Heart left ventricle (tissue), 16 donors: ENCODE measurements around the gene RARRES2. TPM values are rescaled to one million over a fixed set of nuclear protein-coding genes. Genes with fewer than 3 reads are reported as not detected.

ENCODE experiments used
- ATAC-seq, 4 donors: fragments of 200-7000 bp; cut with Tn5 transposase; one replicate each; pipeline ENCODE4 v1.9.1; 2020 to 2022; ENCODE audit warnings: moderate library complexity in 4 of 4, mild to moderate bottlenecking in 3 of 4, moderate number of reproducible peaks in 1 of 4
- DNase-seq, 5 donors: peaks; one replicate each; pipeline ENCODE4 v3.0.0-alpha.2; 2020
- H3K27ac ChIP-seq, 12 donors: fragments of 200-600 bp; sonication (generic) in 4 of 12; one replicate each; pipeline versions ENCODE4 v1.5.0 to v1.8.0; 2016 to 2022; ENCODE audit warnings: mild to moderate bottlenecking in 2 of 12
- H3K27me3 ChIP-seq, 9 donors: fragments of 200-600 bp; sonication (generic) in 2 of 9; one replicate each; pipeline versions ENCODE4 v1.5.1 to v1.8.0; 2016 to 2022; ENCODE audit warnings: mild to moderate bottlenecking in 3 of 9
- H3K36me3 ChIP-seq, 9 donors: fragments of 200-600 bp; sonication (generic) in 2 of 9; one replicate each; pipeline versions ENCODE4 v1.5.0 to v1.8.0; 2018 to 2022; ENCODE audit warnings: mild to moderate bottlenecking in 2 of 9
- H3K4me1 ChIP-seq, 12 donors: fragments of 200-600 bp; sonication (generic) in 4 of 12; one replicate each; pipeline versions ENCODE4 v1.5.0 to v1.8.0; 2016 to 2022; ENCODE audit warnings: mild to moderate bottlenecking in 3 of 12
- H3K4me3 ChIP-seq, 12 donors: fragments of 200-600 bp; sonication (generic) in 4 of 12; one replicate each; pipeline versions ENCODE4 v1.5.0 to v1.8.0; 2017 to 2022; ENCODE audit warnings: mild to moderate bottlenecking in 9 of 12, moderate library complexity in 4 of 12
- H3K9me3 ChIP-seq, 12 donors: fragments of 200-600 bp; sonication (generic) in 4 of 12; one replicate each; pipeline versions ENCODE4 v1.5.0 to v1.8.0; 2016 to 2022; ENCODE audit warnings: mild to moderate bottlenecking in 1 of 12
- POLR2A ChIP-seq, 2 donors: fragments of 450-650 bp; IDR thresholded peaks; one replicate each; pipeline ENCODE4 v1.6.1; 2017; ENCODE audit warnings: antibody characterized with exemption in 2 of 2, mild to moderate bottlenecking in 2 of 2, moderate library complexity in 2 of 2
- WGBS, 4 donors: extraction: QIAGEN DNeasy Blood & Tissue Kit in 2 of 4; methylation state at CpG; one replicate each; pipeline versions ENCODE4 v1.1.5 to v1.1.7; 2013 to 2018; 5-methylcytosine and 5-hydroxymethylcytosine counted together
- intact Hi-C, 10 donors: fragments of 100-400 bp; cut with DNase I; formaldehyde crosslinking; loops; one replicate each; pipeline versions ENCODE4 v1.11.1 to v1.14.2; 2022
- polyA plus RNA-seq, 2 donors: library from polyadenylated mRNA; stranded (reverse); fragments of 200-250 nt; gene quantifications; one replicate each; pipeline ENCODE4 v1.2.3, GENCODE V29; 2013
- total RNA-seq, 9 donors: library from RNA; depleted of rRNA in 2 of 9; stranded (reverse); fragments of >200 nt in 2 of 9; fragmentation: NEBNext Ultra II Directional in 3 of 9; extraction: Animal tissue kit (Norgen Biotek cat#: 25700) in 3 of 9; gene quantifications; one replicate each; pipeline versions ENCODE4 v1.1.0 to v1.2.4, GENCODE V29; 2016 to 2023
- TF ChIP-seq, protein P1 (sequence below), 12 donors: fragments of 200-600 bp; sonication (generic) in 4 of 12; IDR thresholded peaks; one replicate each; pipeline versions ENCODE4 v1.5.0 to v1.8.0; 2018 to 2022; ENCODE audit warnings: antibody characterized with exemption in 12 of 12, mild to moderate bottlenecking in 5 of 12
- donor health status: ischemic (EF 13 %, LVEDD 7.1; RV severe dilation, severe dysfunction).
- donor health status: healthy with polysubstance abuse.
- donor health status: DM: no; HTN: yes; CAD: no.
- donor health status: DM: no; HTN: no; CAD: no.
- donor health status: ischemic (EF 25% LVEDD 6.9; RV normal size, moderate dysfunction).
- donor health status: ischemic (EF 25% LVEDD 5.7; RV mildly dilated, moderate dysfunction).
- donor health status: healthy.
- donor health status: DM: yes; HTN: yes; CAD: no.
- donor health status: ischemic (EF 35%, LVEDD 5.7; RV mildly dilated, moderate dysfunction).
- donor health status: nonischemic (EF 11% LVEDD 7.7; RV severe dilation, severe dysfunction).
- donor health status: DM: yes; HTN: yes; CAD: no.
- donor health status: PGD.
- donor health status: ischemic (EF 29% LVEDD 5.4; RV normal size, mild dysfunction).
- donor health status: nonischemic (EF 23%, LVEDD 6.1; RV moderate dilation, normal function).

The RARRES2 gene
- total and polyA plus RNA-seq, 11 donors = 3.9 to 108 (median 12.6) TPM

DNA sequence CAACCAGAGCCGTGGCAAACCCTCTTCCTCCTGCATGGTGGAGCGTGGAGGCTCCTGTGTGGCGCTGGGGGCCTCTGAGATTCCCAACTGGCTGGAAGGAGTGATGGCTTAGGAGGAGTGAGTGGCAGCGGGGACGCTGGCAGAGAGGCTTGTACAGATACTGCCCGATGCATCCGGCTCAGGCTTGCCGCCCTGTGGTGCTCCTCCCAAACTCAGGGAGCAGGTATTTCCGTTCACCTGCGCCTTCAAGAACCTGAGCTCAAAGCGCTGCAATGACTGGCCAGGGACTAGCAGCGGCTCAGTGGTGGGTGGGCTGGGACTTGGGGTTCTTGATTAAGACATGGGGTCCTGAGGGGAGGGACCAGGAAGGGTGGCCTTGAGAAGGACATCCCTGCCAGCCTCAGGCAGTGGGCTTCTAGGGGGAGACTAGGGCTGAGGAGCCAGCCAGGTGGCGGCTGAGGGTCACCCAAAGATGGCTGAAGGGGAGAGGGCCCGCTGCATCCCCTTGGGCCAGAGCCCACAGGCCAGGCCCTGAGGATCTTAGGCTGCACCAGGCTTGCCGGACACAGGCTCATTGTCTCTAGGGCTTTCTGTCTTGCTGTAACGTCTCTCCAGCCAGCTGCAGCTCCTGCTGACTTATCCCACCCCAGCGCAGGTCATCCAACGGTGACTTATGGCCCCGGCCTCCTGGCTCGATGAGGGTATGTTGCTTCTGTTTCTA is 40.9 kb upstream of the RARRES2 start:
- H3K4me1 ChIP-seq = peaks cover 0 to 52% (median 20%) of the 10 kb centered on the region in 12 donors
- WGBS, 4 donors = 84 to 88% (median 86%) methylated on average over 19 to 20 of the region's 20 CpGs
- H3K27ac ChIP-seq = peak overlapping the region in 1 of 12 donors; percentile 3
- H3K9me3 ChIP-seq = no peaks in the 10 kb centered on the region
- intact Hi-C loops = no loop called here
- ATAC-seq (no peak), DNase-seq (peak in 1 of 5 donors; percentile 37)
- TF ChIP-seq, protein P1, sequence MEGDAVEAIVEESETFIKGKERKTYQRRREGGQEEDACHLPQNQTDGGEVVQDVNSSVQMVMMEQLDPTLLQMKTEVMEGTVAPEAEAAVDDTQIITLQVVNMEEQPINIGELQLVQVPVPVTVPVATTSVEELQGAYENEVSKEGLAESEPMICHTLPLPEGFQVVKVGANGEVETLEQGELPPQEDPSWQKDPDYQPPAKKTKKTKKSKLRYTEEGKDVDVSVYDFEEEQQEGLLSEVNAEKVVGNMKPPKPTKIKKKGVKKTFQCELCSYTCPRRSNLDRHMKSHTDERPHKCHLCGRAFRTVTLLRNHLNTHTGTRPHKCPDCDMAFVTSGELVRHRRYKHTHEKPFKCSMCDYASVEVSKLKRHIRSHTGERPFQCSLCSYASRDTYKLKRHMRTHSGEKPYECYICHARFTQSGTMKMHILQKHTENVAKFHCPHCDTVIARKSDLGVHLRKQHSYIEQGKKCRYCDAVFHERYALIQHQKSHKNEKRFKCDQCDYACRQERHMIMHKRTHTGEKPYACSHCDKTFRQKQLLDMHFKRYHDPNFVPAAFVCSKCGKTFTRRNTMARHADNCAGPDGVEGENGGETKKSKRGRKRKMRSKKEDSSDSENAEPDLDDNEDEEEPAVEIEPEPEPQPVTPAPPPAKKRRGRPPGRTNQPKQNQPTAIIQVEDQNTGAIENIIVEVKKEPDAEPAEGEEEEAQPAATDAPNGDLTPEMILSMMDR (IDR thresholded peaks at IDR 0.05) = no peak
- TF ChIP-seq POLR2A (IDR thresholded peaks at IDR 0.05) = no peak
- H3K36me3 ChIP-seq = peaks cover 0 to 3% (median 0%) of the 10 kb centered on the region in 9 donors
- no peak overlapping the region for H3K4me3 ChIP-seq
- H3K27me3 ChIP-seq = no peaks in the 10 kb centered on the region

DNA sequence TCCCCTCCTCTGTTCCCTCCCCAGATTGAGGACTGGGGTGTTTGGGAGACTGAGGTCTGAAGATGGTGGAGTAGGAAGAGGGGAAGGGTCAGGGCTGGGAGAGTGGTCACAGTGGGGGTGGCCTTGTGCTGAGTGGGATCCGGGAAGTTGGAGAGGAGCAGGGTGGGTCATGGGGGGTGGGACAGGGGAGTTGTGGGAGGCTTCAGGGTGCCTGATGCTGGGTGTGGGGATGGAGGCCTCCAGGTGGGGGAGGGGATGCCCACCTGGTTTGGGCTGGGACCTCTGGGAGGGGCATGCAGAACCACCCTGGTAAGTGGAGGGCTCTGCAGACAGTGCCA is 40.3 kb upstream of the RARRES2 start:
- DNase-seq (peak in 1 of 5 donors; percentile 48), ATAC-seq (no peak)
- 97 to 100% (median 99%) methylated on average over 1 of the region's 1 CpG for WGBS, 4 donors
- no peak overlapping the region for H3K4me3 ChIP-seq
- no peaks in the 10 kb centered on the region for H3K27me3 ChIP-seq
- TF ChIP-seq POLR2A (IDR thresholded peaks at IDR 0.05) = no peak
- TF ChIP-seq, protein P1 (IDR thresholded peaks at IDR 0.05) = no peak
- intact Hi-C loops = no loop called here
- H3K4me1 ChIP-seq = peaks cover 0 to 52% (median 20%) of the 10 kb centered on the region in 12 donors
- peaks cover 0 to 3% (median 0%) of the 10 kb centered on the region in 9 donors for H3K36me3 ChIP-seq
- no peaks in the 10 kb centered on the region for H3K9me3 ChIP-seq
- no peak overlapping the region for H3K27ac ChIP-seq

- H3K36me3 ChIP-seq = peaks cover 0 to 3% (median 0%) of the 10 kb centered on the region in 9 donors
- peaks cover 0 to 52% (median 20%) of the 10 kb centered on the region in 12 donors for H3K4me1 ChIP-seq
- H3K4me3 ChIP-seq = no peak overlapping the region
- H3K27ac ChIP-seq = peak overlapping the region in 1 of 12 donors; percentile 92
- intact Hi-C loops = no loop called here
- no peak for ATAC-seq
- H3K27me3 ChIP-seq = no peaks in the 10 kb centered on the region
- TF ChIP-seq, protein P1 (IDR thresholded peaks at IDR 0.05) = no peak
- no peak for TF ChIP-seq POLR2A (IDR thresholded peaks at IDR 0.05)
- DNase-seq = no peak
- WGBS, 4 donors = 81 to 88% (median 87%) methylated on average over 9 of the region's 9 CpGs
- no peaks in the 10 kb centered on the region for H3K9me3 ChIP-seq
Measured at GRCh38 chr7:150381096-150381495, 39.7 kb upstream of the RARRES2 start.

DNA sequence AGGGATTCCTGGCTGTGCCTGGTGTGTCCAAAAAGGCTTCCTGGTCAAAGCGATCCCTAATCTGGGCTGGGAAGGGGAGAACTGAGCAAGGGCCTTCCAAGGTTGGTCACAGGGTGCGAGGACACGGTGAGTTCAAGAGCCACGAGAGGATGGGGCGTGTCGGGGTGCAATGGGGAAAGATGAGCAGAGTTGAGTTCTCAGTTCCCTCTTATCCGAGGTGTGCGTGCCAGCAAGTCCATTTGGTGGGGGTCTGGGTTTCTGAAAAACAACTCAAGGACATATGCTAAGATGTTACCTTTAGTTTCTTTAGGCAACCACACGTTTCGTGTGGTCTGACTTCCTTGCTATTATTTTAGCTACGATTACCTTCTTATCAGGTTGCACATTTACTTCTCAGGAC is 39.0 kb upstream of the RARRES2 start:
- WGBS, 4 donors = 72 to 79% (median 77%) methylated on average over 11 of the region's 11 CpGs
- Histone ChIP-seq H3K36me3 (peaks cover 0 to 1% (median 0%) of the 10 kb centered on the region in 9 donors), H3K9me3 (no peaks in the 10 kb centered on the region), H3K27me3 (no peaks in the 10 kb centered on the region), H3K4me3 (peak overlapping the region in 7 of 12 donors; percentile 81 to 100 (median 98)), H3K27ac (peak overlapping the region in 5 of 12 donors; percentile 87 to 97 (median 92)), H3K4me1 (peaks cover 0 to 47% (median 19%) of the 10 kb centered on the region in 12 donors)
- no peak for TF ChIP-seq POLR2A (IDR thresholded peaks at IDR 0.05)
- TF ChIP-seq, protein P1 (IDR thresholded peaks at IDR 0.05) = no peak
- intact Hi-C loops = no loop called here
- DNase-seq = peak in 1 of 5 donors; percentile 23
- ATAC-seq = no peak
